Effector memory CD8-positive, alpha-beta T cell (primary cell): ENCODE measurements around the gene GALK1.
"Not testable (repeated sequence)": the region's sequence is repeated elsewhere in the genome, so short reads cannot be mapped to it uniquely, and the experiment has no call there.

Experiments used
- ATAC-seq: fragments of 150-1000 bp; cut with Tn5 transposase; replicated peaks from 2 replicates; pipeline ENCODE4 v1.10.0; 2021; ENCODE audit warnings: mild to moderate bottlenecking, moderate library complexity
- DNase-seq, 3 experiments: peaks; one replicate each; pipeline ENCODE4 v3.0.0; 2021
- H3K27ac Mint-ChIP-seq, 2 donors: one replicate each; pipeline ENCODE4 v1.8.0; 2022; ENCODE audit warnings: mild to moderate bottlenecking in 2 of 2, mixed read lengths in 2 of 2, moderate library complexity in 2 of 2
- H3K27me3 Mint-ChIP-seq, 2 donors: one replicate each; pipeline ENCODE4 v1.8.0; 2022; ENCODE audit warnings: mixed read lengths in 2 of 2
- H3K36me3 Mint-ChIP-seq: one replicate; pipeline ENCODE4 v1.8.0; 2022; ENCODE audit warnings: mild to moderate bottlenecking, moderate library complexity, mixed read lengths; ENCODE audit not compliant: insufficient read depth
- H3K4me1 Mint-ChIP-seq, 2 donors: one replicate each; pipeline ENCODE4 v1.8.0; 2022; ENCODE audit warnings: low read depth in 2 of 2, mixed read lengths in 2 of 2
- H3K4me3 Mint-ChIP-seq, 2 donors: one replicate each; pipeline ENCODE4 v1.8.0; 2022; ENCODE audit warnings: mild to moderate bottlenecking in 2 of 2, mixed read lengths in 2 of 2, moderate library complexity in 2 of 2
- H3K9me3 Mint-ChIP-seq, 2 donors: one replicate each; pipeline ENCODE4 v1.8.0; 2022; ENCODE audit warnings: mixed read lengths in 2 of 2

The GALK1 gene

DNA sequence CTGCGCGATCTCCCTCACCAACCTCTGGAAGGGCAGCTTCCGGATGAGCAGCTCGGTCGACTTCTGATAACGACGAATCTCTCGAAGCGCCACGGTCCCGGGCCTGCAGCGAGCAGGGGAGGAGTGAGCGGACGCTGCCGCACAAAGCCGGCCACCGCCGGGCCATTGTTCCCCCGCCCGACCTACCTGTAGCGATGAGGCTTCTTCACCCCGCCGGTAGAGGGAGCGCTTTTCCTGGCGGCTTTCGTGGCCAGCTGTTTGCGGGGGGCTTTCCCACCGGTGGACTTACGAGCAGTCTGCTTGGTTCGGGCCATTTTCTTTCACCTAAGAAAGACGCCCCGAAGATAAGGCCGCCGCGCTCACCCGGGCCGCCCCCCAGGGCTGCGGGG, 13.9 kb upstream of the GALK1 start:
- DNase-seq (peak in 1 of 3 experiments; percentile 76), ATAC-seq (peak; percentile 30)
- H3K36me3 Mint-ChIP-seq: peaks cover 73% of the 10 kb centered on the region
- peak overlapping the region; percentile 99 to 100 for H3K27ac Mint-ChIP-seq
- H3K27me3 Mint-ChIP-seq: no peaks in the 10 kb centered on the region
- no peaks in the 10 kb centered on the region for H3K9me3 Mint-ChIP-seq
- peak overlapping the region; percentile 91 to 99 for H3K4me3 Mint-ChIP-seq
- peaks cover 34 to 43% of the 10 kb centered on the region in 2 donors for H3K4me1 Mint-ChIP-seq

- not testable (repeated sequence) for ATAC-seq, H3K9me3 Mint-ChIP-seq, DNase-seq, H3K27me3 Mint-ChIP-seq
- Mint-ChIP-seq H3K4me1 (peaks cover 31 to 38% of the 10 kb centered on the region in 2 donors), H3K36me3 (peaks cover 74% of the 10 kb centered on the region), H3K4me3 (peak overlapping the region; percentile 91 to 99), H3K27ac (peak overlapping the region; percentile 99 to 100)
These were observed 13.3 kb upstream of the GALK1 start for GRCh38 chr17:75778066-75778860.

DNA sequence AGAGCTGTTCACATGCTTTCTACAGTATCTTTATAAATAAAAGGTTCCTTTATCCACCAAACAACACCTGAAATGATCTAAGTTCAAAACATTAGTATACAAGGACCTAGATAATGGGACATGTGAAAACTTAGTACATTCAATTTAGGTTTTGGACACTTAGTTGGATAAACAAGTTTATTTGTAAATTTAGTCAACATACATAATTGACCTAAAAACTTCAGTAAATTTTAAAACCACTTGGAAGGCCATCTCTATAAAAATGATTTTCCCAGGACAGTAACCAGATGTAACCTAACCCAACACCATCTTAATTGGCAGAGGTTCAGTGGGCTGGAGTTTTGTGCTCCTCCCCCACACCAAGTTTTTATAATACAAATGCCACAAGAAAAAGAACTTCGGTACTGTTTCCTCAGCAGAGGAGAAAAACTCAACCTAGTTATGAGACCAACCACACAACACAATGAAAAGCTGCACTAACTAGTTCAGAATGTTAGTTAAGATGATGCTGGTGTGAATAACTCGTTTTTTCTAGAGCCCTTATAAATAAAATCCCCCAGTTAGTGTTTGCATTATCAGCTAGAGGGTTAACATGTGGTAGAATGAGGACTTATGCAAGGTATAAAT, 12.4 kb upstream of the GALK1 start:
- Mint-ChIP-seq H3K9me3 (no peaks in the 10 kb centered on the region), H3K36me3 (peaks cover 72% of the 10 kb centered on the region)
- peak in 1 of 3 experiments; percentile 10 for DNase-seq

DNA sequence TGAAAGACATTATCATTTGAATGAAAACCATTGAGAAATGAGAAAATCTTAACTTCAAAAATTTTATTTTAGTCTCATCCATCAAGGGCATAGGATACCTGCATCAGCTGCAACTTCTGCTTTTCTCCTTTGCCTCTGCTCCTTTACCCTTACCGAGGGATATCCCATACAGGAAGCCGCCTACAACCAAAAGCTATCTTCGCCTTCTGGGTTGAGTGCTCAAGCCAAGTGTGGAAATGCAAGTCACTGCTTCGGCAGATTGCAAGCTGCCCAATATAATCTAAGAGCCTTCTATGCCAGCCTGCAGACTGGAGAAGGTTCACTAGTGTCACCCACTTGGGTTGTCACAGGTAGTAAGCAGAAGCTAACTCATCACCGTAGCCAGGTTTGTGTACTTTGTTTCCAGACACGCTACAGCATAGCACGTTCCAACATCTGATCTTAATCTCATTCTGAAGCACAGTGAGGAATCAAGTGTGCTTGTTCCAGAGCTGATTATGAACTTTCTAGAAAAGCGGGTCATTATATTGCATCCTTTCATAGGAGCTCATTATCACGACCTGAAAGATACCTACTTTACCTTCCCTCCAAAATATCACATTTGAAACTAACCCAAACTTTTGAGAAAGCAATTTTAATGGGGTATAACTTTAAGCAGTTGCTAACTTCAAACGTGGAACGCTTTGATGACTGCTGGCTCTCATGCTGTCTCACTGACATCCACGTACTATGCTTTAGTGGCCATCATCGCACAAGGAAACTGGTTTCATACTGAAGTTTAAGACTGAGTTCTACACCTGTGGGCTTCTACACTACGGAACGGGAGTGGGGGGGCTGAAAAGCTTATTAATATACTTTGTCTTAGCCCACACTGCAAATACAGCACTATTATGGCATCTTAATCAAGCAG, 11.6 kb upstream of the GALK1 start:
- Mint-ChIP-seq H3K4me1 (peaks cover 26 to 33% of the 10 kb centered on the region in 2 donors), H3K27me3 (no peaks in the 10 kb centered on the region), H3K27ac (peak overlapping the region; percentile 99 to 100), H3K36me3 (peaks cover 76% of the 10 kb centered on the region), H3K9me3 (no peaks in the 10 kb centered on the region), H3K4me3 (peak overlapping the region; percentile 91 to 99)
- ATAC-seq (no peak), DNase-seq (peak in 1 of 3 experiments; percentile 31)

More for the DNA sequence above, 12.4 kb upstream of the GALK1 start:
- H3K27me3 Mint-ChIP-seq: no peaks in the 10 kb centered on the region
- peak overlapping the region; percentile 99 to 100 for H3K27ac Mint-ChIP-seq
- H3K4me3 Mint-ChIP-seq: peak overlapping the region; percentile 91 to 99
- peaks cover 26 to 33% of the 10 kb centered on the region in 2 donors for H3K4me1 Mint-ChIP-seq
- no peak for ATAC-seq

- Mint-ChIP-seq H3K27ac (peak overlapping the region; percentile 99 to 100), H3K36me3 (peaks cover 75% of the 10 kb centered on the region), H3K4me1 (peaks cover 26 to 33% of the 10 kb centered on the region in 2 donors), H3K27me3 (no peaks in the 10 kb centered on the region), H3K9me3 (no peaks in the 10 kb centered on the region), H3K4me3 (peak overlapping the region; percentile 91 to 99)
- ATAC-seq (no peak), DNase-seq (no peak)
These were observed 10.1 kb upstream of the GALK1 start for GRCh38 chr17:75774991-75775668.

GRCh38 chr17:75774471-75774990, 9.5 kb upstream of the GALK1 start:
- Mint-ChIP-seq H3K27me3 (no peaks in the 10 kb centered on the region), H3K36me3 (peaks cover 69% of the 10 kb centered on the region), H3K4me3 (peak overlapping the region in 1 of 2 donors; percentile 99), H3K27ac (peak overlapping the region; percentile 99 to 100), H3K4me1 (peaks cover 22 to 27% of the 10 kb centered on the region in 2 donors), H3K9me3 (no peaks in the 10 kb centered on the region)
- DNase-seq (no peak), ATAC-seq (no peak)

- Mint-ChIP-seq H3K4me3 (peak overlapping the region in 1 of 2 donors; percentile 99), H3K36me3 (peaks cover 63% of the 10 kb centered on the region), H3K27me3 (no peaks in the 10 kb centered on the region), H3K9me3 (no peaks in the 10 kb centered on the region), H3K27ac (peak overlapping the region; percentile 60 to 100), H3K4me1 (peaks cover 21 to 26% of the 10 kb centered on the region in 2 donors)
- ATAC-seq (no peak), DNase-seq (no peak)
These were observed 8.9 kb upstream of the GALK1 start for GRCh38 chr17:75773808-75774470.

DNA sequence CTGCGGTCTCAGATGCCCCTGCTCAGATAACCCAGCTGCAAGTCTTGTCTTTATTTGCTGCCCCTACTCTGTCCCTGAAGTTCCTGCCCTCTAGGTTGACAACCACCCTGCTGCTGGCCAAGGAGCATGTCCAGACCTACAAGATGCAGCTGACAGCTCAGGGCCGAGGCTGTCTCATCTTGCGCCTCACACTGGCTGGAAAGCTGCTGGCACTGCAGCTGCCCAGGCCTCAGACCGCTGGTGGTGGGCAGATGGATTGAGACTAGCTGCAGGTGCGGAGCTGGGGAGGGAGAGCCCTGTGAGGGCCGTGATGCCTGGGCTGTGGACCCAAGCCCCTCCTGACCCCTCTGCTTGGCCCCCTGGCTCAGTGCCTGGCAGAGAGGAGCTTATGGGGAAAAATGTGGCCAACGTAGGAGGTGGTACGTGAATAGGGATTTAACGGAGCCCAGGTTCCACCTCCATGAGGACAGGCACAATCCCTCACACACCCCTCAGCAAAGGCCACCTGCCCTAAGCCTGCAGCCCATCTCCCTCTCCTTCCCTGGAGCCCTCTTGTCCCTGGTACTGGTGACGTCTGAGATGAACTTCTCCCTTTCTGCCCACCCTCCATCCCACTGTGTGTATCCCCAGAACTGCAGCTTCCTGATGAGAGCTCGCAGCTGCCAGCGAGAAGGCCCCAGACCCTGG, 8.3 kb upstream of the GALK1 start:
- Mint-ChIP-seq H3K27me3 (no peaks in the 10 kb centered on the region), H3K4me3 (no peak overlapping the region), H3K4me1 (peaks cover 15 to 26% of the 10 kb centered on the region in 2 donors), H3K36me3 (peaks cover 57% of the 10 kb centered on the region), H3K27ac (peak overlapping the region; percentile 60 to 100), H3K9me3 (no peaks in the 10 kb centered on the region)
- DNase-seq (no peak), ATAC-seq (no peak)

GRCh38 chr17:75771334-75772281, 6.6 kb upstream of the GALK1 start:
- Mint-ChIP-seq H3K4me3 (no peak overlapping the region), H3K9me3 (no peaks in the 10 kb centered on the region), H3K27me3 (no peaks in the 10 kb centered on the region), H3K27ac (no peak overlapping the region), H3K36me3 (peaks cover 40% of the 10 kb centered on the region), H3K4me1 (peaks cover 7 to 12% of the 10 kb centered on the region in 2 donors)
- no peak for ATAC-seq
- DNase-seq: no peak

DNA sequence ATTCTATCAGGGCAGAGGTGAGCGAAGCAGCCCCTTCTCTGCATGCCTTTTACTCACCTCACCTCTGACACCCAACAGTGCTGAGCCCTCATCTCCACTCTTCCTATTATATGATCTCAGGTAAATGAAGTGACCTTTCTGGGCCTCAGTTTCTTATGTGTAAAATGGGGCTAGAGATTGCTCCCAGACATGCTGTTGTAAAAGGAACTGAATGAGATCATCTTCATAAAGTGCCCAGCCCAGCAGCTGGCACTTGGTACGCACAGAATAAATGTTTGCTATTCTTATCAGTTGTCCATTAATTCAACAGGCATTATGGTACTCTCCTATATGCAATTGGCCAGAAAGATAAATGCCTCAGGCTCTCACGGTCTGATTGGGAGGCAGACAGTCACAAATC, 4.5 kb upstream of the GALK1 start:
- Mint-ChIP-seq H3K9me3 (no peaks in the 10 kb centered on the region), H3K27ac (no peak overlapping the region), H3K36me3 (peaks cover 19% of the 10 kb centered on the region), H3K4me3 (no peak overlapping the region), H3K4me1 (peaks cover 0 to 2% of the 10 kb centered on the region in 2 donors), H3K27me3 (no peaks in the 10 kb centered on the region)
- DNase-seq (no peak), ATAC-seq (no peak)

- H3K27ac Mint-ChIP-seq: no peak overlapping the region
- no peaks in the 10 kb centered on the region for H3K9me3 Mint-ChIP-seq
- H3K36me3 Mint-ChIP-seq: peaks cover 4% of the 10 kb centered on the region
- ATAC-seq (no peak), DNase-seq (no peak)
- H3K27me3 Mint-ChIP-seq: no peaks in the 10 kb centered on the region
- peaks cover 3 to 11% of the 10 kb centered on the region in 2 donors for H3K4me1 Mint-ChIP-seq
- H3K4me3 Mint-ChIP-seq: no peak overlapping the region
These were observed 2.9 kb upstream of the GALK1 start for GRCh38 chr17:75767881-75768280.
